ENCODE measurements around the gene KIFC1. TPM values are rescaled to one million over a fixed set of nuclear protein-coding genes. Genes with fewer than 3 reads are reported as not detected.

KIFC1 gene
- total and polyA plus RNA-seq, 2 of the 4 experiments (the other 2 are of a cell fraction): 33.9 to 40.6 TPM

DNA sequence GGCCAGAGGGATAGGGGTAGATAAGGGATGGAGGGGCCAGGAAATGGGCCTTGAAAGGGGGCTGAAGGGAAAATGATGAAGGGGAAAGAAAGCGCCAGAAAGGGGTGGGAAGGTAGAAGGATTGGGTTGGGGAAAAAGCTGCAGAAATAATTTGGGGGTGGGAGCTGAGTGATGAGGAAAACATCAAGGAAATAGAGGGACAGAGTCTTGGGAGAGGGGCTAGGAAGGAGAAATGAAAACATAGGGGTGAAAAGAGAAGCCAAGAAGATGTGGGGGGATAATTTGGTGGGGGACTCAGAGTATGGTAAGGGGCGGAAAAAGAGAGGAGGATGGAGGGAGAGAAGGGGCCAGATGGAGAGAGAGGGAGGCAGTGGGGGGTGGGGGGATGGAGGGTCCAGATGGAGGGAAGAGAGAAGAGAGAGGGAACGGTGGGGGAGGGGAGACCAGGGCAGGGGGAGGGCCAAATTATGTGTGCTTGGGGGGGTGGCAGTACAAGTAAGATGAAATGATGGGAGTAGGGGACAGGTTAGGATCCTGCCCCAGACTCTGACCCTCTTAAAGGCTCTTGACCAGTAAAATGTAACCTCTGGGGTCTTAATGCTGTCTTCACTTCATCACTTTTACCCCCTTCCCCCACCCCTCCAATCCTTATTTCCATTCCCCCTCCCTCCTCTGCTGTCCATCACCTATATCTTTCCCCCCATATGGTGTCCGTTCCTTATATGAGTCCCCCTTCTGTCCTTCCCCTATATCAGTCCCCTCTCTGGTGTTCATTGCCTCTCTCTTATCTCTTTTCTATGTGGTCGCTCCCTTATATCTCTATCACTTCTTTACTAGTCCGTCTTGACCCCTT, 29.1 kb downstream of the KIFC1 start:
- in situ Hi-C loops (cut with MboI; ENCODE audit: low sequenced_read_pairs) (no loop called here), dilution Hi-C loops (cut with HindIII; ENCODE audit: low sequenced_read_pairs, unreplicated experiment) (no loop called here), intact Hi-C loops (cut with micrococcal nuclease) (no loop called here)
- Histone ChIP-seq H2AK5ac (ENCODE audit: low read depth, low read length) (peak overlapping the region; percentile 50), H3K14ac (replicated peaks; ENCODE audit: low read depth, low read length) (peak overlapping the region; percentile 85), H4K8ac (ENCODE audit: low read depth in 2 of 2, low read length in 2 of 2) (peak overlapping the region; percentile 43 to 81; a peak in 3 of 4 replicates), H2BK15ac (ENCODE audit: low read depth, low read length) (no peak overlapping the region; the same call in 2 of the 3 replicates), H2AFZ (replicated peaks; ENCODE audit: low read length, poor library complexity) (peak overlapping the region; percentile 63), H3K9ac (ENCODE audit: low read depth, low read length) (peak overlapping the region; percentile 94), H4K5ac (ENCODE audit: low read depth, low read length) (peak overlapping the region; percentile 74), H2BK20ac (ENCODE audit: low read depth, low read length) (no peak overlapping the region), H3K9me1 (ENCODE audit: insufficient read depth, low read length) (peaks cover 21% of the 10 kb centered on the region), H3K56ac (ENCODE audit: extremely low read depth, insufficient read depth, low read length) (no peak overlapping the region; the same call in 1 of the 2 replicates), H3K18ac (ENCODE audit: low read depth, low read length) (peak overlapping the region; percentile 54), H4K20me1 (ENCODE audit: insufficient read depth, low read length) (peaks cover 14% of the 10 kb centered on the region), H4K91ac (ENCODE audit: insufficient read depth, low read depth, low read length) (peak overlapping the region; percentile 85), H3K4me3 (ENCODE audit: insufficient read depth, low read depth, low read length) (peak overlapping the region; percentile 65), H2AK9ac (replicated peaks; ENCODE audit: low read depth, low read length, poor library complexity) (peak overlapping the region; percentile 93), H3K27me3 (ENCODE audit: control insufficient read depth, insufficient read depth, low read length) (no peaks in the 10 kb centered on the region), H2BK120ac (ENCODE audit: low read depth, low read length) (peak overlapping the region; percentile 45; the same call in 1 of the 2 replicates), H3K79me1 (ENCODE audit: low read depth in 1 of 2, low read length in 2 of 2) (peaks cover 32 to 91% of the 10 kb centered on the region in 2 experiments), H3K23ac (ENCODE audit: low read depth, low read length) (peak overlapping the region; percentile 39; the same call in 1 of the 2 replicates), H2BK5ac (ENCODE audit: low read depth, low read length, poor library complexity, severe bottlenecking) (peak overlapping the region; percentile 40), H3K9me3 (ENCODE audit: control insufficient read depth, insufficient read depth, low read length) (no peaks in the 10 kb centered on the region), H3K27ac (ENCODE audit: insufficient read depth, low read length) (peak overlapping the region; percentile 53), H3K4ac (ENCODE audit: low read depth, low read length) (peak overlapping the region; percentile 78), H3K4me2 (ENCODE audit: low read depth, low read length) (peak overlapping the region; percentile 92), H3K36me3 (ENCODE audit: control insufficient read depth, insufficient read depth, low read length) (peaks cover 24% of the 10 kb centered on the region), H3K4me1 (ENCODE audit: control insufficient read depth, insufficient read depth, low read length) (peaks cover 31% of the 10 kb centered on the region)
- WGBS, 2 experiments (ENCODE audit: extremely low coverage in 2 of 2, insufficient read length in 1 of 2): 33% methylated on average over 3 of the region's 6 CpGs; no CpG with 5 or more reads in 1 of the 2 experiments
- ChIA-PET POLR2A (ENCODE audit: unreplicated experiment) (interaction anchor here (0.6 kb wide), 1 partner anchor 56 kb away, joined by 4 read pairs; no protein-coding TSS in a partner anchor), CTCF (no interaction called here)
- DNase-seq (no peak), ATAC-seq (ENCODE audit: low read depth) (no peak)
- BruUV-seq (replicated peaks): no TSS peak
- TF ChIP-seq FOS (IDR thresholded peaks at IDR 0.05; ENCODE audit: low read depth, low read length) (no peak), RAD21 (IDR thresholded peaks at IDR 0.05; ENCODE audit: low read length) (no peak), RCOR1 (IDR thresholded peaks at IDR 0.05; ENCODE audit: insufficient replicate concordance, low read length) (no peak), CHD1 (IDR thresholded peaks at IDR 0.05; ENCODE audit: low read depth, low read length) (no peak), POLR2A (IDR thresholded peaks at IDR 0.05; ENCODE audit: low read depth, low read length) (no peak), RFX5 (IDR thresholded peaks at IDR 0.05; ENCODE audit: low read depth, low read length) (no peak), BHLHE40 (IDR thresholded peaks at IDR 0.05; ENCODE audit: low read depth, low read length) (no peak), MAFK (IDR thresholded peaks at IDR 0.05; ENCODE audit: low read depth, low read length) (no peak), MAZ (IDR thresholded peaks at IDR 0.05; ENCODE audit: borderline replicate concordance, low read depth, low read length) (no peak), NFE2L2 (IDR thresholded peaks at IDR 0.05; ENCODE audit: low read depth, low read length) (no peak), SMC3 (IDR thresholded peaks at IDR 0.05; ENCODE audit: low read depth, low read length) (no peak), CEBPB (IDR thresholded peaks at IDR 0.05; ENCODE audit: low read depth, low read length) (no peak), MXI1 (IDR thresholded peaks at IDR 0.05; ENCODE audit: borderline replicate concordance, low read depth, low read length) (no peak)
- TF ChIP-seq, protein P1, sequence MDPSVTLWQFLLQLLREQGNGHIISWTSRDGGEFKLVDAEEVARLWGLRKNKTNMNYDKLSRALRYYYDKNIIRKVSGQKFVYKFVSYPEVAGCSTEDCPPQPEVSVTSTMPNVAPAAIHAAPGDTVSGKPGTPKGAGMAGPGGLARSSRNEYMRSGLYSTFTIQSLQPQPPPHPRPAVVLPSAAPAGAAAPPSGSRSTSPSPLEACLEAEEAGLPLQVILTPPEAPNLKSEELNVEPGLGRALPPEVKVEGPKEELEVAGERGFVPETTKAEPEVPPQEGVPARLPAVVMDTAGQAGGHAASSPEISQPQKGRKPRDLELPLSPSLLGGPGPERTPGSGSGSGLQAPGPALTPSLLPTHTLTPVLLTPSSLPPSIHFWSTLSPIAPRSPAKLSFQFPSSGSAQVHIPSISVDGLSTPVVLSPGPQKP (IDR thresholded peaks at IDR 0.05; ENCODE audit: borderline replicate concordance, low read depth, low read length): no peak
- TF ChIP-seq, protein P2, sequence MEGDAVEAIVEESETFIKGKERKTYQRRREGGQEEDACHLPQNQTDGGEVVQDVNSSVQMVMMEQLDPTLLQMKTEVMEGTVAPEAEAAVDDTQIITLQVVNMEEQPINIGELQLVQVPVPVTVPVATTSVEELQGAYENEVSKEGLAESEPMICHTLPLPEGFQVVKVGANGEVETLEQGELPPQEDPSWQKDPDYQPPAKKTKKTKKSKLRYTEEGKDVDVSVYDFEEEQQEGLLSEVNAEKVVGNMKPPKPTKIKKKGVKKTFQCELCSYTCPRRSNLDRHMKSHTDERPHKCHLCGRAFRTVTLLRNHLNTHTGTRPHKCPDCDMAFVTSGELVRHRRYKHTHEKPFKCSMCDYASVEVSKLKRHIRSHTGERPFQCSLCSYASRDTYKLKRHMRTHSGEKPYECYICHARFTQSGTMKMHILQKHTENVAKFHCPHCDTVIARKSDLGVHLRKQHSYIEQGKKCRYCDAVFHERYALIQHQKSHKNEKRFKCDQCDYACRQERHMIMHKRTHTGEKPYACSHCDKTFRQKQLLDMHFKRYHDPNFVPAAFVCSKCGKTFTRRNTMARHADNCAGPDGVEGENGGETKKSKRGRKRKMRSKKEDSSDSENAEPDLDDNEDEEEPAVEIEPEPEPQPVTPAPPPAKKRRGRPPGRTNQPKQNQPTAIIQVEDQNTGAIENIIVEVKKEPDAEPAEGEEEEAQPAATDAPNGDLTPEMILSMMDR (conservative IDR thresholded peaks at IDR 0.05; ENCODE audit: low read depth, low read length): no peak
